ENCODE data around the gene CTAG1A.

- TF ChIP-seq ATF6 (CRISPR knock-in tag; IDR thresholded peaks at IDR 0.05), result no peak
- TF ChIP-seq ELF2 (CRISPR knock-in tag; IDR thresholded peaks at IDR 0.05), result no peak
- TF ChIP-seq TEAD4 (IDR thresholded peaks at IDR 0.05; ENCODE audit: low read length), result no peak
- no peak for TF ChIP-seq TEAD4 (CRISPR knock-in tag; IDR thresholded peaks at IDR 0.05; ENCODE audit: borderline replicate concordance)
- no peak for TF ChIP-seq CTCF (IDR thresholded peaks at IDR 0.05 in 2 of 3, conservative IDR thresholded peaks at IDR 0.05 in 1 of 3; ENCODE audit: insufficient read depth in 2 of 3, low read depth in 1 of 3, low read length in 3 of 3)
- no peak for TF ChIP-seq BCL6 (CRISPR knock-in tag; IDR thresholded peaks at IDR 0.05)
- TF ChIP-seq MCM2 (IDR thresholded peaks at IDR 0.05; ENCODE audit: low read depth), result no peak
These were observed 9.6 kb downstream of the CTAG1A start for GRCh38 chrX:154594491-154594890.
